ENCODE data around the gene PRICKLE3. TPM values are rescaled to one million over a fixed set of nuclear protein-coding genes. Genes with fewer than 3 reads are reported as not detected.

The PRICKLE3 gene
- total RNA-seq, 1 donor from 2014 or later: 18.5 TPM

GRCh38 chrX:49199906-49200771 lies 14.0 kb upstream of the PRICKLE3 start, which contains the start of gene SYP:
Gene SYP, minus strand, starts transcription at chrX:49200193. Its CDS starts 7 bp downstream, at chrX:49200186.
- peak within 1 kb of the TSS; percentile 44 for H3K4me3 ChIP-seq (ENCODE audit: low read depth, low read length)
- DNase-seq (ENCODE audit: low read depth): peak; percentile 7
- TF ChIP-seq CTCF (conservative IDR thresholded peaks at IDR 0.05; ENCODE audit: low read depth, low read length): no peak

- no peak for TF ChIP-seq CTCF (conservative IDR thresholded peaks at IDR 0.05; ENCODE audit: low read depth, low read length)
- DNase-seq (ENCODE audit: low read depth): no peak
- H3K4me3 ChIP-seq (ENCODE audit: low read depth, low read length): no peak overlapping the region
Measured at GRCh38 chrX:49199315-49199595, 13.1 kb upstream of the PRICKLE3 start.

GRCh38 chrX:49198540-49199314 lies 12.6 kb upstream of the PRICKLE3 start:
- no peak for DNase-seq (ENCODE audit: low read depth)
- TF ChIP-seq CTCF (conservative IDR thresholded peaks at IDR 0.05; ENCODE audit: low read depth, low read length): no peak
- H3K4me3 ChIP-seq (ENCODE audit: low read depth, low read length): no peak overlapping the region

- no peak overlapping the region for H3K4me3 ChIP-seq (ENCODE audit: low read depth, low read length)
- no peak for TF ChIP-seq CTCF (conservative IDR thresholded peaks at IDR 0.05; ENCODE audit: low read depth, low read length)
- no peak for DNase-seq (ENCODE audit: low read depth)
Measured at GRCh38 chrX:49197543-49198087, 11.4 kb upstream of the PRICKLE3 start.

GRCh38 chrX:49193542-49193964 lies 7.4 kb upstream of the PRICKLE3 start:
- H3K4me3 ChIP-seq (ENCODE audit: low read depth, low read length): no peak overlapping the region
- no peak for DNase-seq (ENCODE audit: low read depth)
- TF ChIP-seq CTCF (conservative IDR thresholded peaks at IDR 0.05; ENCODE audit: low read depth, low read length): no peak

- peak; percentile 3 for DNase-seq (ENCODE audit: low read depth)
- H3K4me3 ChIP-seq (ENCODE audit: low read depth, low read length): no peak overlapping the region
- peak; percentile 72 for TF ChIP-seq CTCF (conservative IDR thresholded peaks at IDR 0.05; ENCODE audit: low read depth, low read length)
Measured at GRCh38 chrX:49192722-49193328, 6.7 kb upstream of the PRICKLE3 start.
